ENCODE measurements around the gene GTPBP3.

The GTPBP3 gene

GRCh38 chr19:17322854-17323253 lies 14.5 kb upstream of the GTPBP3 start:
- in situ Hi-C loops (cut with HindIII; ENCODE audit: low pct_ligation_motif_present, low sequenced_read_pairs): no loop called here
- TF ChIP-seq, protein P1, sequence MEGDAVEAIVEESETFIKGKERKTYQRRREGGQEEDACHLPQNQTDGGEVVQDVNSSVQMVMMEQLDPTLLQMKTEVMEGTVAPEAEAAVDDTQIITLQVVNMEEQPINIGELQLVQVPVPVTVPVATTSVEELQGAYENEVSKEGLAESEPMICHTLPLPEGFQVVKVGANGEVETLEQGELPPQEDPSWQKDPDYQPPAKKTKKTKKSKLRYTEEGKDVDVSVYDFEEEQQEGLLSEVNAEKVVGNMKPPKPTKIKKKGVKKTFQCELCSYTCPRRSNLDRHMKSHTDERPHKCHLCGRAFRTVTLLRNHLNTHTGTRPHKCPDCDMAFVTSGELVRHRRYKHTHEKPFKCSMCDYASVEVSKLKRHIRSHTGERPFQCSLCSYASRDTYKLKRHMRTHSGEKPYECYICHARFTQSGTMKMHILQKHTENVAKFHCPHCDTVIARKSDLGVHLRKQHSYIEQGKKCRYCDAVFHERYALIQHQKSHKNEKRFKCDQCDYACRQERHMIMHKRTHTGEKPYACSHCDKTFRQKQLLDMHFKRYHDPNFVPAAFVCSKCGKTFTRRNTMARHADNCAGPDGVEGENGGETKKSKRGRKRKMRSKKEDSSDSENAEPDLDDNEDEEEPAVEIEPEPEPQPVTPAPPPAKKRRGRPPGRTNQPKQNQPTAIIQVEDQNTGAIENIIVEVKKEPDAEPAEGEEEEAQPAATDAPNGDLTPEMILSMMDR (IDR thresholded peaks at IDR 0.05; ENCODE audit: low read depth, low read length, missing control alignments): no peak
- Histone ChIP-seq H3K27me3 (replicated peaks) (no peaks in the 10 kb centered on the region), H3K4me3 (ENCODE audit: low read depth, low read length) (no peak overlapping the region), H3K36me3 (replicated peaks) (peaks cover 37% of the 10 kb centered on the region), H3K27ac (no peak overlapping the region)
- DNase-seq: no peak

GRCh38 chr19:17323300-17323963 lies 13.9 kb upstream of the GTPBP3 start:
- Histone ChIP-seq H3K36me3 (replicated peaks) (peaks cover 34% of the 10 kb centered on the region), H3K4me3 (ENCODE audit: low read depth, low read length) (no peak overlapping the region), H3K27ac (no peak overlapping the region), H3K27me3 (replicated peaks) (no peaks in the 10 kb centered on the region)
- in situ Hi-C loops (cut with HindIII; ENCODE audit: low pct_ligation_motif_present, low sequenced_read_pairs): no loop called here
- TF ChIP-seq, protein P1 (IDR thresholded peaks at IDR 0.05; ENCODE audit: low read depth, low read length, missing control alignments): no peak
- DNase-seq: no peak

GRCh38 chr19:17323964-17324332 lies 13.4 kb upstream of the GTPBP3 start:
- DNase-seq: no peak
- in situ Hi-C loops (cut with HindIII; ENCODE audit: low pct_ligation_motif_present, low sequenced_read_pairs): no loop called here
- Histone ChIP-seq H3K36me3 (replicated peaks) (peaks cover 33% of the 10 kb centered on the region), H3K4me3 (ENCODE audit: low read depth, low read length) (no peak overlapping the region), H3K27me3 (replicated peaks) (no peaks in the 10 kb centered on the region), H3K27ac (no peak overlapping the region)
- TF ChIP-seq, protein P1 (IDR thresholded peaks at IDR 0.05; ENCODE audit: low read depth, low read length, missing control alignments): peak; percentile 17

DNA sequence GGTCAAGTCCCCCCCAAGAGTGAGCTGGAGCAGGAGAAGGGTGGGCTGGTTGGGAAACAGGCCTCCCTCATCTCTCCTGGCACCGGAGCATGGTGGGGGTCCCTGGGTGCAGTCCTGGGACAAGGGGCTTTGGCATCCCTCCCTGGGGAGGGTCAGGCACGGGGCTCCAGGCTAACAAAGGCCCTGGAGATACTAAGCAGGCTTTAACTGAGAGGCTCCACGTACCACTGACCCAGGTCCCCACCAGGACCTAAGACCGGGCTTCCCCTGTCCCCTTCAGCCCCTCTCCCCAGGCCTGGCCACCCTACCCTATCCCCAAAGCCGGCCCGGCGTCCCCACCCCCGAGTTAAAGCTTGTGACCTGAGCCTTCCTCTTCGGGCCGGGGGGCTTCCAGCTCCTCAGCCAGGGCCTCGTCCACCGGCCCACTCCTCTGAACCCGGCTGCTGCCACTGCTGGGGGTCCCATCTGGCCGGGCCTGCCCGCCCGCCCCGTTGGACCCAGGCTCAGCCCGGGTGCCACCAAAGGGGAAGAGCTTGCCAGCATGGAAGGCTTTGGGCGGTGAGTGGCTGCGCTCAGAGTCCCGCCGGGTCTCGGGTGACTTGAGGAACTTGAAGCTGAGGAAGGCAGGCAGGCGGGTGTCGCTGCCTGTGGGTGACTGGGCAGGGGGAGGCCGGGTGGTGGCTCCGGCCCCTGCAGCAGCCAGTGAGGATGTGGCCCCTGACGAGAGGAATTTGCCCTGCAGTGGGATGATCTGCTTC lies 12.8 kb upstream of the GTPBP3 start:
- Histone ChIP-seq H3K27ac (no peak overlapping the region), H3K27me3 (replicated peaks) (no peaks in the 10 kb centered on the region), H3K36me3 (replicated peaks) (peaks cover 28% of the 10 kb centered on the region), H3K4me3 (ENCODE audit: low read depth, low read length) (no peak overlapping the region)
- in situ Hi-C loops (cut with HindIII; ENCODE audit: low pct_ligation_motif_present, low sequenced_read_pairs): no loop called here
- TF ChIP-seq, protein P1 (IDR thresholded peaks at IDR 0.05; ENCODE audit: low read depth, low read length, missing control alignments): no peak
- no peak for DNase-seq

DNA sequence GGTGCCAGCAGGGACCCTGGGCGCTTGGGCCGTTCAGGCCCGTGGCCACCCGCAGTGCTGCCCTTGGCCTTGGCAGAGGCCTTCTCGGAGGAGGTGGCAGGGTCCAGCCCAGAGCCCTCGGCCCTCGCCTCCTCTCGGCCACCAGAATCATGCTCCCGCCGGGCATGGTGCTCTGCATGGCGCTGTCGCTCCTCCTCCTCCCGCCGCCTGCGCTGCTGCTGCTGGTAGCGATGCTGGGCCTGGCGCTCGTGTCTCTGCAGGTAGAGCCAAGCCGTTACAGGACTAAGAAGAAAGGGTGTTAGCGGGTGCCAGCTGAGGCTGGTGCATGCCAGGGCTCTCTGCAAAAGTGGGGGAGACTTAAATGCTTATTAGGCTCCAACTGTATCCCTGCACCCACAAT lies 12.2 kb upstream of the GTPBP3 start:
- Histone ChIP-seq H3K27me3 (replicated peaks) (no peaks in the 10 kb centered on the region), H3K36me3 (replicated peaks) (peaks cover 24% of the 10 kb centered on the region), H3K4me3 (ENCODE audit: low read depth, low read length) (no peak overlapping the region), H3K27ac (no peak overlapping the region)
- TF ChIP-seq, protein P1 (IDR thresholded peaks at IDR 0.05; ENCODE audit: low read depth, low read length, missing control alignments): no peak
- in situ Hi-C loops (cut with HindIII; ENCODE audit: low pct_ligation_motif_present, low sequenced_read_pairs): no loop called here
- DNase-seq: no peak
